GM18498 (cell line): ENCODE results near the gene ZFPM1.

Experiments used
- ATAC-seq: cut with Tn5 transposase; IDR thresholded peaks from one replicate; pipeline ENCODE4 v1.9.1; 2021; ENCODE audit warnings: mild to moderate bottlenecking, moderate library complexity; ENCODE audit not compliant: unreplicated experiment

The ZFPM1 gene

DNA sequence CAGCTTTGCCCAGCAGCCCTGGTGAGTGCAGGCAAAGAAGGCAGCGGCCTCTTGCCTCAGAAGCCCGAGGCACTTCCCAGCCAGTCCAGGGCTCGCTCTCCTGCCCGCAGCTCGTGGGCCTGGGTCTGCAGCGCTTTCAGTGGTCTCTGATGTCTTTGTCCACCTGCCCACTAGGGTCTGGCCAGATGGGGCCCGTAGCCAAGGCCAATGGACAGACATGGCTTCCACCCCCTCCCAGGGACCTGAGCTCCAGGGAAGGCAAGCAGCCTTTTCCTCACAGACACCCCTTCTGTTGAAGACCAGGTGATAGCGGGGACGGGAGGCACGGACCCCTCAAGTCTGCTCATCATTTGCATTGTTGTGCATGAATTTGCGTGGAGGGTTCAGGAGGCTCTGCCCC is 83.4 kb downstream of the ZFPM1 start:
- ATAC-seq = no peak

DNA sequence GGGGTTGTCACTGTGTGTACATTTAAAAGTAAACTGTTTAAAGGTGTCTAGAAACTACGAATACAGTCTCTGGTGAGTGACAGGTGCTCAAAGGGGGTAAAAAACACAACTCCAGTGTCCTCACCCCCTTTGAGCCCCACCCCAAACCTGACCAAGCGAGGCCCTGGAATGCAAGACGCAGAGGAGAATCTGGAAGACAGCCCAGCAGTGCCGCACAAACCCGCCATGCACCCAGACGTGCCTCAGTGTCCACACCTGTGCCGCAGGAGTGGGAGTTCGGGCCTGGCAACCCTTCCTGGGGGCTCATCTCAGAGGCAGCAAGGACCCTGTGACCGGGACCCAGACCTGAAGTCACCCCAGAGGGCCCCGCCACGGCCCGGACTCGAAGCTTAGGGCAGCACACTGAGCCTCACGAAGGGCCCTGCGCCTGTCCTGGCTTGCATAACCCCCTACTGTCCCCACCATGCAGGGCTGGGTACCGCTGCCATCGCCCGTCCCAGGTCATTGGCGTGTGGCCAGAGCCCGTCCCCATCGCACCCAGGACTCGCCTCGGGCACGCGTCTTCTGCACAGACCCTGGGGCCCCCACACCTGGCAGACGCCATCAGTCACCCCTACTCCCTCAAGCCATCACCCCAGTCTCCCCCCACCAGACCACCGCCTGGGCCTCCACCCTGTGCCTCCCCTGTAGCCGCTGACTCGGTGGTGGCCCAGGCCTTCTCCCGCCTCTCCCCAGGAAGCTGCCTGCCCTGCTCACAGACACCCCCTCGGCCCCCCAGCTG is 84.1 kb downstream of the ZFPM1 start:
- no peak for ATAC-seq

GRCh38 chr16:88537859-88538258 is 84.8 kb downstream of the ZFPM1 start:
- no peak for ATAC-seq

- ATAC-seq = no peak
Observed at GRCh38 chr16:88538366-88539060, 85.4 kb downstream of the ZFPM1 start.

DNA sequence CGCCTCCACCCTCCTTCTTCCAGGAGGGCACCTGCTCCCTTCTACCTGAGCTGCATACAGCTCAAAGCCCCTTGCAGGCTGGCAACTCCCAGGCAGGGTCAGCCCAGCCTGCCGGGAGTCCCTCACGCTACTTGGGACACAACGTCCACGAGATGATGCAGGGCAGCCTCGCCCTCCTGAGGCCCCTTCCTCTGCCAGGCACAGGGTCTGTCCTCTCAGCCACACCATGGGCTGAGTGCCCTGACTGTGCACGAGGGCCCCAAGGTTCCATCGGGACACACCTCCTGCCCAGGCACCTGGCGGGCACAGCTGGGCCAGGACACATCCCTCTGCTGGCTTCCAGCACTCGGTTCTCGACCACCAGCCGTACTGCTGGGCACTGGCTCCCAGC is 86.2 kb downstream of the ZFPM1 start:
- no peak for ATAC-seq

GRCh38 chr16:88539652-88540345 is 86.7 kb downstream of the ZFPM1 start:
- ATAC-seq = no peak

DNA sequence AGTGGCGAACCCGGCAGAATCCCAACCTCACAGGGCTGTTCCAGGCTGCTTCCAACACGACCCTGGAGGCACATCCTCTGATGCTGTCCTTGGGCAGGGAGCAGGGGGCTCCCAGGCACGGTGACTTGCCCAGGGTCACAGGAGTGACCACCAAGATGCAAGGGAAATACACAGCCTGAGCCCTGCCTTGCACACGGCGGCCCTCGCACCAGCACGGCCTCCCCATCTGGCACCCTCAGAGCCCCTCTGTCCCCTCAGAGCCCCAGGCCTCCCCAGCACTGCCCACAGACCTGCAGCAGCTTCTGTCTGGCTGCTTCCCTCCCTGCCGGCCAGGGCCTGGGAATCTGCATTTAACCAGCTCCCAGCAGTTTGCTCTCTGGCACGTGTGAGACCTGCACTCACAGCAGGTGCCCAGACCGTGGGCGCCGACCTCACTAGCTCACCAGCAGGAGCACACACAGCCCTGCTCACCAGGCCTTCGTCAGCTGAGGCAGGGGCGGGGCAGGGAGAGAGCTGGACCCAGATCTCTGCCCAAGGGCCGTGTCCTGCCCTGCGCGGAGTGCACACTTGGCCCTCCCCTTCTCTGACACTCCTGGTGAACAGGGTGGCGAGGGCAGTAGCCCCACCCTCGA is 87.4 kb downstream of the ZFPM1 start:
- ATAC-seq = no peak

DNA sequence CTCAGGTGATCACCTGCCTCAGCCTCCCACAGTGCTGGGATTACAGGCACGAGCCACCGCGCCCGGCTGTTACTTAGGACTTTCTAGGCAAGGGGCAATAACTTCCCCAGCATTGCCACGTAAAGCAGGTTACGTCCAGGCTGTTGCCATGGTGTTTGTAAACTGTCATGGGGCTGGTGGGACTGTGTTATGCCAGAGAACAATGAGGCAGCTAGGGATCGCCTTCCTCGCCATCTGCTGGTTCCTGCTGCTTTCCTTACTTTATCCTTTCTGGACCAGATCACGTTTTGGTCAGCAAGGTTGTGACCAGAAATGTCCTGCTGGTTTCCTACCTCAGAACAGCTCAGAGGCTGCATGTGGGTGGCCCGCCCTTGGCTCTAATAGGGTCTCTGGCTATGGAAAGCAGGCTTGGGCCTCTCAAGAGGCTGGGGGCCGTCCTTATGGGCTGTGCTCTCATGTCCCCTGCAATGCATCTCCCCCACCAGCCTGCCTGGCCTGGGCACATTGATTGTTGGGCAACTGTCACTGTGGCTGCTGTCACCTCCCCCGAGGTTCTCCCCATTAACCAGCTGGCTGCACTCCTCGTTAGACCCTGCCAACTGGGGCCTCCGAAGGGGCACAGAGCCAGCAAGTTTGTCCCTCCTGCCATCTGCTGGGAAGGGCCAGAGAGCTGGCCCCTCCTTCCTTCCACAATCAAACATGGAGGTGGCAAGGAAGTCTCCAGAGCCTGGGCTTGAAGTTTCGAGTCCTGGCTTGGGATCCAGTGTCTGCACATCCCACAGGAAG is 88.9 kb downstream of the ZFPM1 start:
- ATAC-seq = no peak

DNA sequence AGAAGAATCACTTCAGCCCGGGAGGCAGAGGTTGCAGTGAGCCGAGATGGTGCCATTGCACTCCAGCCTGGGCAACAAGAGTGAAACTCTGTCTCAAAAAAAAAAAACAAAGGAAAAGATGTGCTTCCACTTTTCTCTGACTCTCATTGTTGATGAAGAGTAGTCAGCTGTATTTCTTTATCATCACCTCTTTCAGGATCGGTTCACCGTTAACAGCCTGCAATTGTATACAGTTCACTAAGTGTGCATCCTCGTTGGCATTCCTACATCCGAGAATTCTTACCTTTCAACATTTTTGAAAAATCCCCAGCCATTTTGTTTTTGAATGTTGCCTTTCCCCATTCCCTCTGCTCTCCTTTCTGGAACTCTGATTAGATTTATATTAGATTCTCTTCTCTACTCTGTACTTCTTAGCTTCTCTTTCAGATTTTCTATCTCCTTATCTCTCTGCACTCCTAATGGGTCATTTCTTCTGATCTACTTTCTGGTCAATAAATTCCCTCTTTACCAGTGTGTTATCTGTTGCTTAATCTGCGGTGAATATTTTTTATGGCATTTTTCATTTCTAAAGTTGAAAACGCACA is 90.2 kb downstream of the ZFPM1 start:
- ATAC-seq = no peak

DNA sequence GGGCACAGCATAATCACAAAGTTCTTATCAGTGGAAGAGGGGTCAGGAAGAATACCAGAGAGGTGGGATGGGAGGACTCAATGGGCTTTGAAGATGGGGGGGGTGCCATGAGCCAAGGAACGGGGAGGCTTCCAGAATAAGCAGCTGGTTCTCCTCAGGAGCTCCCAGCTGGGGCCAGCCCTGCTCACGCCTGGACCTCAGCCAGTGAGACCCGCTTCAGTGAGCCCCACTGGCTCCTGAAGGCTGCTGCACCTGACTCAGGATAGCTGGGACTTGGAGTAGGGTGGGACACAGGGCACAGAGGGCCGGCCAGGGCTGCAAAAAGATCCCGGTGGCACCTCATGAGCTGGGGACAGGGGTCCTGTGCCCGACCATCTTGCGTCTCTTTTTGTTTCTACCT is 92.7 kb downstream of the ZFPM1 start:
- no peak for ATAC-seq

DNA sequence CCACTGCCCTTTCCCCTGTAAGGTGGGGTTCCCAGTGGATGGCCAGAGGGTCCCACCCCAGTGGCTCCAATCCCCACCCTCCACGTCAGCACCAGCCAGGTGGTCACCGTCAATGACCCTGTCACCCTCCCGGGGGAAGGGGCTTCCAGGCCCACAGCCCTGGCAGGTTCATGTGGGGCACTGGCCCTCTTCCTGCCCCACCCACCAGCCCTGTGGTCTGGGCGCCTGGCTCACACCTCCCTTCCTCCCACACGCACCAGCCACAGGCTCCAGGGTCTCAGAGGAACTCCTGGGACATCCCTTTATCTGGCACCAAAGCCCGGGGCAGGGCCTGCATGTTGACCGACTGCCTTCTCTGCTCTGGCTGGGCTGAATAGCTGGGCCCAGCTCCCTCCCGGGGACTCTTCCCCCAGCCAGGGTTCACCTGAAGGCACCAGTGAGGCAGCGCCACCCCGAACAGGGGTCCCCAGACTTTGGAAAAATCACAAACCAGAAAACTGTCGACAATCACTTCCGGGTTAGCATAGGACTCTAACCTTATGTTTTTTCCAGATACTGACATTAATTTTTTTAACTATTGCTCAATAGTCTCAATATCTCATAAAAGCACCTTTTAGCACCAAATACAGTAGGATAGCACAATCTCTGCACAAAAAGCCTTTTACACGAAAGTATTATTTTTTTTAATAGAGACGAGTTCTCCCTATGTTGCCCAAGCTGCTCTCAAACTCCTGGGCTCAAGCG is 95.2 kb downstream of the ZFPM1 start:
- ATAC-seq = no peak

DNA sequence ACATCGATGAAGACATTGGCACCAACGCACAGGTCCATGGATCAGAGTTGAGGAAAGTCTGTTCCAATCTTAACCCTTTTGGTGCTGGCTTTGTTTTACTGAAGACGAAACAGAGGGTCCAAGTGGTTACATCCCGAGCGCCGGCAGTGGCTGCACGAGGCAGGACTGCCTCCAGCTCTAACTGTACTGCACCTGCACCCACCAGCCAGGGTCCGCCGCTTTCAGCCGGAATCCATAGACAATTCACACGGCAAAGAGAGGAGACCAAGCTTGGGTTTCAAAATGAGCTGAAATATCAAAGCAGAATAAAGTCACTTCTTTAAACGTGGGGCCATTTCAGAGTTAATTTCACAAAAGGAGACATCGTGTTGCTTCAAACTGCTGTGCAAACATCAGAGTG is 95.9 kb downstream of the ZFPM1 start:
- ATAC-seq = no peak

DNA sequence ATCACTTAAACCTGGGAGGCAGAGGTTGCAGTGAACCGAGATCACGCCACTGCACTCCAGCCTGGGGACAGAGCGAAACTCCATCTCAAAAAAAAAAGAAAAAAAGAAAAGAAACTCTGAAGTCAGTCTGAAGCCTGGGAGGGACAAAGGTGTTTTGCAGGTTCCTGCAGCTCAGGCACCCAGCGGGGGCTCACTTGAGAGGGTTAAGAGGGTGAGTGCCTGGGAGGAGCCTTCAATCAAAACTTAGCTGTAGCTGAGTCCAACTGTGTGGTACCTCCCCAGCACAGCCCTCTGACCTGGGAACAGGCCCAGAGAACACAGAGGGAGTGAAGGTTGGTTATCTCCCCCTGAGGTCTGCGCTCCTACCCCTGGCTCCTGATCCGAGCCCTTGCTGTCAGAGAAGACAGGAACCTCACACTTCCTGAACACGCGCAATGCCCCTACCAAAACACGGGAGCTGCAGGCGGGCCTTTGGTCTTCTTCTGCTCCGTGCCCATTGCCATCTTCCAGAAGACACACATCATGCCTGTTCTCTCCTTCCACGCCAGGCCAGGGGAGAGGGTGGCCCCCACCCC is 96.7 kb downstream of the ZFPM1 start:
- ATAC-seq = no peak

- ATAC-seq = no peak
Observed at GRCh38 chr16:88550246-88550661, 97.2 kb downstream of the ZFPM1 start.

DNA sequence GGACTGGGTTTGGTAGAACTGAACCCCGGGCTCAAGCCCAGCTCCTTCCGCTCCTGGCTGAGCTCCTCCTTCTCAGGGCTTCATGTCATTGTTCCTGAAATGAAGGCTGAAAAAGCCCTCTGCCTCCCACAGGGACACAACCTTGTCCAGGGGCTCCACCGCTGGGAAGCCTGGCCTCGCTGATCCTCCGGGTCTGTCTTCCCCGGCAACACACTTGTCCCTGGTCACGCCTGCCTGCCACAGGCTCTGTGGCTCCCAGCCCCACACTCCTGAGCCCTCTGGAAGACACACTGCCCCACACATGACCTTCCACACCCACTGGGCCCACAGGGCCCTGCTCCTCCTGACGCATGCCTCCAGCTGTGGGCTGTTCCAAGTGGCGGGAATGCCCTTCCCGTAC is 99.1 kb downstream of the ZFPM1 start:
- no peak for ATAC-seq

DNA sequence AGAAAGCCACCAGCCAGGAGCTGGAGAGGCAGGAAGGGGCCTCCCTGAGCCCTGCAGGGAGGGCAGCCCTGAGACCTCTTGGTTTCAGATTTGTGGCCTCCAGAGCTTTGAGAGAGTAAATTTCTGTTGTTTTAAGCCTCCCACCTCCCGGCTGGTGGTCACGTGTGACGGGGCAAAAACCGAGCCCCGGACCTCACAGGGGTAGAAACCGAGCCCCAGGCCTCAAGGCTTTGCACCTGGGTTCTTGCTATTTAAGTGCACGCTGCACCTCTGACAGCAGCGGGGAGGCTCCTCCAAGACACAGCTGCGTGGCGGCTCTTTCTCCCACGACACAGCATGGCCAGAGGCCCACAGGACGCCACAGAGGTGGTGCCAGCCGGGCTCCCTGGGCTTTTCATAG is 99.7 kb downstream of the ZFPM1 start:
- ATAC-seq = no peak

DNA sequence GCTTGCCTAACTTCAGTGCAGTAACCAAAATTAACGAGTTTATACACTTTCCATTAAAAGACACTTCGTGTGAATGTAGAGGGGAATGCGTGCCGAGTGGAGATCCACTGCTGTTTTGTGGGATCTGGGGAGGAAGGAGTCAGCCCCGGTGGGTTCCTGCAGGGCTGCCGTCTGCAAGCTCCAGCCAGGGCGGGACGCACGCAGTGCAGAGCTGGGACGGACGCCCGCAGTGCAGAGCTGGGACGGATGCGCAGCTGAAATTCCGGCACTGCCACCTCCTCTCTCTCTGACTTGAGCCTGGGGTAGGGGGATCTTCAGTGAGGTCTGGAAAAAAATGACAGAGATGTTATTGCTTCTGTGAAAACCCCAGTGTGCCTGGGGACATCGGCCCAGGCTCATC is 100.7 kb downstream of the ZFPM1 start:
- no peak for ATAC-seq

GRCh38 chr16:88554711-88555264 is 101.7 kb downstream of the ZFPM1 start:
- no peak for ATAC-seq
